Chondrocyte (in vitro differentiated cells): Measurements from ENCODE around the gene ST3GAL6. TPM values are rescaled to one million over a fixed set of nuclear protein-coding genes. Genes with fewer than 3 reads are reported as not detected.

ENCODE experiments used
- DNase-seq: peaks from one replicate; pipeline ENCODE4 v3.0.0; 2021; ENCODE audit warnings: mixed read lengths, low spot score
- H3K27ac Mint-ChIP-seq: one replicate; pipeline ENCODE4 v1.8.0; 2021; ENCODE audit warnings: mild to moderate bottlenecking, moderate library complexity, mixed read lengths; ENCODE audit not compliant: unreplicated experiment
- H3K27me3 Mint-ChIP-seq: 2 replicates; pipeline ENCODE4 v1.8.0; 2021; ENCODE audit warnings: low read depth, mixed read lengths
- H3K36me3 Mint-ChIP-seq: 2 replicates; pipeline ENCODE4 v1.8.0; 2021; ENCODE audit warnings: low read depth, mixed read lengths
- H3K4me1 Mint-ChIP-seq: 2 replicates; pipeline ENCODE4 v1.8.0; 2021; ENCODE audit warnings: low read depth, mild to moderate bottlenecking, mixed read lengths
- H3K4me3 Mint-ChIP-seq: one replicate; pipeline ENCODE4 v1.8.0; 2021; ENCODE audit warnings: mild to moderate bottlenecking, moderate library complexity, mixed read lengths; ENCODE audit not compliant: unreplicated experiment
- H3K9me3 Mint-ChIP-seq: 2 replicates; pipeline ENCODE4 v1.8.0; 2021; ENCODE audit warnings: low read depth, mixed read lengths
- total RNA-seq: library from RNA; stranded (reverse); gene quantifications from 3 replicates; pipeline ENCODE4 v1.2.1, GENCODE V29; 2021
- TF ChIP-seq, protein P1 (sequence below): fragments of 200-600 bp; sonication (generic); IDR thresholded peaks from 2 replicates; pipeline ENCODE4 v1.5.0; 2021; ENCODE audit warnings: antibody characterized with exemption, mild to moderate bottlenecking, moderate library complexity

ST3GAL6 gene
- total RNA-seq, 1 donor from 2014 or later = 0.32 TPM

DNA sequence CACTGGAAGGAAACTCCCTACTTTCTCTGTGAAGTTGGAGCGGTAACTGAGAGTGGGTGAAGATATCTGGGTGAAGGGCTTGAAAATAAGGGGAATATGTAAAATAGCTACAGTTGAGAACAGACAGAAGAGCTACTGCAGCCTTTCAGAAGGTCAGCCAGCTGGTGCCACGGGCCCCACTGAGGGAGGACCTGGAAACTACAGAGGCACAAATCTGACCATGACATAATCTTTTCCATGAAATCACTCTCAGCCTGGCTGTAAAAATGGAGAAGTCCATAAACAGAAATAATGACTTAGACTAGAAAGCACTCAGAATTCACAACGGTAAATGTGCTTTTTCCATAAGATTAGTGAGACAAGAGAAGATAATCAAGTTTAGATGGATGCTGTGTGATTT lies 46.4 kb downstream of the ST3GAL6 start:
- peaks cover 8% of the 10 kb centered on the region for H3K4me1 Mint-ChIP-seq
- H3K36me3 Mint-ChIP-seq = peaks cover 37% of the 10 kb centered on the region
- H3K27ac Mint-ChIP-seq = peak overlapping the region; percentile 28
- no peaks in the 10 kb centered on the region for H3K9me3 Mint-ChIP-seq
- no peaks in the 10 kb centered on the region for H3K27me3 Mint-ChIP-seq
- TF ChIP-seq, protein P1, sequence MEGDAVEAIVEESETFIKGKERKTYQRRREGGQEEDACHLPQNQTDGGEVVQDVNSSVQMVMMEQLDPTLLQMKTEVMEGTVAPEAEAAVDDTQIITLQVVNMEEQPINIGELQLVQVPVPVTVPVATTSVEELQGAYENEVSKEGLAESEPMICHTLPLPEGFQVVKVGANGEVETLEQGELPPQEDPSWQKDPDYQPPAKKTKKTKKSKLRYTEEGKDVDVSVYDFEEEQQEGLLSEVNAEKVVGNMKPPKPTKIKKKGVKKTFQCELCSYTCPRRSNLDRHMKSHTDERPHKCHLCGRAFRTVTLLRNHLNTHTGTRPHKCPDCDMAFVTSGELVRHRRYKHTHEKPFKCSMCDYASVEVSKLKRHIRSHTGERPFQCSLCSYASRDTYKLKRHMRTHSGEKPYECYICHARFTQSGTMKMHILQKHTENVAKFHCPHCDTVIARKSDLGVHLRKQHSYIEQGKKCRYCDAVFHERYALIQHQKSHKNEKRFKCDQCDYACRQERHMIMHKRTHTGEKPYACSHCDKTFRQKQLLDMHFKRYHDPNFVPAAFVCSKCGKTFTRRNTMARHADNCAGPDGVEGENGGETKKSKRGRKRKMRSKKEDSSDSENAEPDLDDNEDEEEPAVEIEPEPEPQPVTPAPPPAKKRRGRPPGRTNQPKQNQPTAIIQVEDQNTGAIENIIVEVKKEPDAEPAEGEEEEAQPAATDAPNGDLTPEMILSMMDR = no peak
- no peak overlapping the region for H3K4me3 Mint-ChIP-seq
- no peak for DNase-seq

- Mint-ChIP-seq H3K36me3 (peaks cover 29% of the 10 kb centered on the region), H3K9me3 (no peaks in the 10 kb centered on the region), H3K27ac (no peak overlapping the region), H3K4me3 (no peak overlapping the region), H3K4me1 (peaks cover 19% of the 10 kb centered on the region), H3K27me3 (no peaks in the 10 kb centered on the region)
- DNase-seq = no peak
- TF ChIP-seq, protein P1 = no peak
Observed at GRCh38 chr3:98811048-98811447, 47.9 kb downstream of the ST3GAL6 start.

DNA sequence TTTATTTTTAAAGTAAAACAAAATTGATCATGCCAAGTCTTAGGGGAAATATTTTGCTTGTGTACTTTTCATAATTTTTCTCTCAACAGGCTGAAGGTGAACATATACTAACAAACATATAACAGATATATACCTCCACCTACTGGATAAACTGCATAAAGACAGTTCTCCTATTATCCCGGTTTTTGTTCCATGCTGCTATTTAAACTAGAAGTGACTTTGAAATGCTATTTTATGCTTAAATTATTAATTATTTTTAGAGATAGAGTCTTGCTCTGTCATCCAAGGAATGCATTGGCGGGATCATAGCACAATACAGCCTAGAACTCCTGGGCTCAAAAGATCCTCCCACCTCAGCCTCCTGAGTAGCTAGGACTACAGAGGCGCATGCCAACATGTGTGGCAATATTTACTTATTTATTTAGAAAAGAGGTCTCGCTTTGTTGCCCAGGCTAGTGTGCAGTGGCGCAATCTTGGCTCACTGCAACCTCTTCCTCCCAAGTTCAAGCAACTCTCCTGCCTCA lies 49.8 kb downstream of the ST3GAL6 start:
- Mint-ChIP-seq H3K4me1 (peaks cover 24% of the 10 kb centered on the region), H3K4me3 (no peak overlapping the region), H3K9me3 (no peaks in the 10 kb centered on the region), H3K27ac (no peak overlapping the region), H3K27me3 (no peaks in the 10 kb centered on the region), H3K36me3 (peaks cover 17% of the 10 kb centered on the region)
- TF ChIP-seq, protein P1 = peak; percentile 92
- no peak for DNase-seq

- no peaks in the 10 kb centered on the region for H3K9me3 Mint-ChIP-seq
- TF ChIP-seq, protein P1 = no peak
- no peak for DNase-seq
- no peak overlapping the region for H3K4me3 Mint-ChIP-seq
- H3K36me3 Mint-ChIP-seq = peaks cover 13% of the 10 kb centered on the region
- H3K27ac Mint-ChIP-seq = peak overlapping the region; percentile 87
- no peaks in the 10 kb centered on the region for H3K27me3 Mint-ChIP-seq
- peaks cover 18% of the 10 kb centered on the region for H3K4me1 Mint-ChIP-seq
Observed at GRCh38 chr3:98814817-98815420, 51.8 kb downstream of the ST3GAL6 start.

- Mint-ChIP-seq H3K27ac (no peak overlapping the region), H3K27me3 (no peaks in the 10 kb centered on the region), H3K4me3 (no peak overlapping the region), H3K36me3 (peaks cover 12% of the 10 kb centered on the region), H3K9me3 (no peaks in the 10 kb centered on the region), H3K4me1 (peaks cover 18% of the 10 kb centered on the region)
- TF ChIP-seq, protein P1 = peak; percentile 93
- DNase-seq = no peak
Observed at GRCh38 chr3:98817547-98818041, 54.5 kb downstream of the ST3GAL6 start.
